B cell (primary cell): ENCODE data around the gene MRPL20. TPM values are rescaled to one million over a fixed set of nuclear protein-coding genes. Genes with fewer than 3 reads are reported as not detected.
"Not testable (repeated sequence)": the region's sequence is repeated elsewhere in the genome, so short reads cannot be mapped to it uniquely, and the experiment has no call there.

Experiments
- ATAC-seq: fragments of 200-7000 bp; cut with Tn5 transposase; one replicate; pipeline ENCODE4 v1.10.0; 2021; ENCODE audit warnings: low read depth, mild to moderate bottlenecking, moderate number of reproducible peaks, moderate library complexity
- CTCF ChIA-PET: fragments of 350-600 bp; sonication (Branson Sonifier 250); formaldehyde crosslinking; loops from one replicate; lab custom pipeline; 2021; ENCODE audit warnings: antibody characterized with exemption, inconsistent platforms; lab: Charles Lee
- POLR2A ChIA-PET: fragments of 350-600 bp; sonication (Branson Sonifier 250); formaldehyde crosslinking; loops from one replicate; lab custom pipeline; 2021; ENCODE audit warnings: antibody characterized with exemption; lab: Charles Lee
- DNase-seq: peaks from one replicate; pipeline ENCODE4 v3.0.0; 2013
- H2AFZ ChIP-seq: 2 replicates; pipeline ENCODE4 v1.6.1; 2012; ENCODE audit warnings: mild to moderate bottlenecking, low read depth, low read length; ENCODE audit not compliant: insufficient read depth, poor library complexity, severe bottlenecking
- H3K27ac ChIP-seq, 2 donors: 1 replicate in 1 of 2; 2 replicates in 1 of 2; pipeline ENCODE4 v1.5.1; 2012 to 2013; ENCODE audit warnings: low read length in 2 of 2, mild to moderate bottlenecking in 2 of 2, moderate library complexity in 1 of 2
- H3K27me3 ChIP-seq, 4 experiments: fragments of 200-600 bp in 1 of 4; sonication (generic) in 1 of 4; replicated peaks in 1 of 4; 1 replicate in 2 of 4; 2 replicates in 2 of 4; pipeline versions ENCODE4 v1.6.1 to v1.7.0; 2013 to 2016; ENCODE audit warnings: low read length in 3 of 4, mild to moderate bottlenecking in 2 of 4, mixed read lengths in 1 of 4, moderate library complexity in 1 of 4; ENCODE audit not compliant: insufficient read depth in 4 of 4, control insufficient read depth in 3 of 4; ENCODE audit errors: control extremely low read depth in 1 of 4
- H3K36me3 ChIP-seq, 2 experiments: replicated peaks in 1 of 2; 1 replicate in 1 of 2; 2 replicates in 1 of 2; pipeline versions ENCODE4 v1.6.1 to v1.7.1; 2013; ENCODE audit warnings: low read length in 1 of 2; ENCODE audit not compliant: insufficient read depth in 2 of 2, control insufficient read depth in 1 of 2; ENCODE audit errors: control extremely low read depth in 1 of 2, extremely low read depth in 1 of 2
- H3K4me1 ChIP-seq, 2 donors: fragments of 200-600 bp in 1 of 2; sonication (generic) in 1 of 2; 1 replicate in 1 of 2; 2 replicates in 1 of 2; pipeline versions ENCODE4 v1.5.1 to v1.6.1; 2013 to 2017; ENCODE audit warnings: low read length in 2 of 2; ENCODE audit not compliant: control insufficient read depth in 2 of 2, insufficient read depth in 2 of 2
- H3K4me2 ChIP-seq: replicated peaks from 2 replicates; pipeline ENCODE3; 2012; ENCODE audit warnings: mild to moderate bottlenecking, low read depth, low read length; ENCODE audit not compliant: poor library complexity, severe bottlenecking
- H3K4me3 ChIP-seq, 5 experiments: fragments of 200-600 bp in 1 of 5; sonication (generic) in 1 of 5; 1 replicate in 3 of 5; 2 replicates in 2 of 5; pipeline versions ENCODE4 v1.5.1 to v1.7.0; 2011 to 2016; ENCODE audit warnings: low read length in 4 of 5, mild to moderate bottlenecking in 4 of 5, low read depth in 2 of 5, control low read depth in 1 of 5, moderate library complexity in 1 of 5; ENCODE audit not compliant: insufficient read depth in 1 of 5; ENCODE audit errors: control extremely low read depth in 1 of 5, extremely low read depth in 1 of 5
- H3K79me2 ChIP-seq: fragments of 200-600 bp; sonication (generic); one replicate; pipeline ENCODE4 v1.6.0; 2016; ENCODE audit warnings: low read length; ENCODE audit not compliant: control insufficient read depth, insufficient read depth
- H3K9ac ChIP-seq: fragments of 200-600 bp; sonication (generic); 2 replicates; pipeline ENCODE4 v1.6.1; 2017; ENCODE audit warnings: mild to moderate bottlenecking, low read length, moderate library complexity
- H3K9me3 ChIP-seq, 3 donors: one replicate each; pipeline versions ENCODE4 v1.6.1 to v1.7.1; 2013; ENCODE audit warnings: low read length in 2 of 3; ENCODE audit not compliant: control insufficient read depth in 2 of 3, insufficient read depth in 1 of 3; ENCODE audit errors: control extremely low read depth in 1 of 3
- H4K20me1 ChIP-seq: 2 replicates; pipeline ENCODE4 v1.6.0; 2012; ENCODE audit warnings: mild to moderate bottlenecking, low read length; ENCODE audit not compliant: insufficient read depth, control insufficient read depth, poor library complexity, severe bottlenecking
- H3K27ac Mint-ChIP-seq: one replicate; pipeline ENCODE4 v1.8.0; 2021; ENCODE audit warnings: mixed read lengths
- H3K27me3 Mint-ChIP-seq: one replicate; pipeline ENCODE4 v1.8.0; 2021; ENCODE audit warnings: mixed read lengths
- H3K4me1 Mint-ChIP-seq: one replicate; pipeline ENCODE4 v1.8.0; 2021; ENCODE audit warnings: mixed read lengths
- H3K4me3 Mint-ChIP-seq: one replicate; pipeline ENCODE4 v1.8.0; 2021; ENCODE audit warnings: mixed read lengths
- H3K9me3 Mint-ChIP-seq: one replicate; pipeline ENCODE4 v1.8.0; 2022; ENCODE audit warnings: mixed read lengths; ENCODE audit not compliant: insufficient read depth
- EZH2 ChIP-seq: IDR thresholded peaks from 2 replicates; pipeline ENCODE4 v1.6.1; 2012; ENCODE audit warnings: borderline replicate concordance, low read depth, mild to moderate bottlenecking, moderate library complexity, low read length; ENCODE audit not compliant: insufficient read depth, poor library complexity, severe bottlenecking
- WGBS: methylation state at CpG from one replicate; pipeline ENCODE4 v1.1.5; 2013; ENCODE audit warnings: missing lambda C conversion rate; ENCODE audit not compliant: insufficient coverage; 5-methylcytosine and 5-hydroxymethylcytosine counted together
- intact Hi-C: fragments of 100-400 bp; cut with micrococcal nuclease; formaldehyde crosslinking; loops from one replicate; pipeline ENCODE4 v1.10.0; 2022
- polyA plus RNA-seq: library from polyadenylated mRNA; depleted of rRNA; stranded (reverse); fragments of >200 nt; gene quantifications from 2 replicates; pipeline ENCODE4 v1.2.3, GENCODE V29; 2012
- total RNA-seq, 2 donors: library from RNA; stranded (reverse); fragments of 120-200 nt in 1 of 2; gene quantifications; 1 replicate in 1 of 2; 2 replicates in 1 of 2; pipeline versions ENCODE4 v1.2.3 to v1.2.4, GENCODE V29; 2013 to 2022
- TF ChIP-seq, protein P1 (sequence below): fragments of 200-600 bp; IDR thresholded peaks from one replicate; pipeline ENCODE4 v1.8.0; 2022; ENCODE audit warnings: antibody characterized with exemption, mild to moderate bottlenecking

MRPL20 gene
- total and polyA plus RNA-seq, 2 donors (not counting 1 experiment from before 2014, with no cell fraction given) = 55.9 to 119 TPM

DNA sequence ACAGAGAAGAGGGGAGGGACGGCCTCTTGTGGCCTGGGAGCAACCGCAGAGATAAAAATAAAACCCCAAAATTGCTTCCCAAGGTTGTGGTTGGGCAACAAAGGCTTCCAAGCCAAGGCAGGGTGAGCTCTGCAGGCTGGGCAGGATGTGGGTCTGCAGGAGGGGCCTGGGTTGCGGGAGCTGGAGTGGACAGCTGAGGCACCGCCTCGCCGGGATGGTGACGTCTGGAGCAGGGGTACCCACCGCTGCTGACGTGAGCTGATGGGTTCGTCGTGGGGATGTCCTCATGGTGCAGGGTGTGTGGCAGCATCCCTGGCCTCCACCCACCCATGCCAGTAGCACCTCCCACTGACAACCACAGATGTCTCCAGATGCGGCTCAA lies 35.7 kb downstream of the MRPL20 start:
- H3K79me2 ChIP-seq = peaks cover 15% of the 10 kb centered on the region
- intact Hi-C loops = no loop called here
- TF ChIP-seq, protein P1, sequence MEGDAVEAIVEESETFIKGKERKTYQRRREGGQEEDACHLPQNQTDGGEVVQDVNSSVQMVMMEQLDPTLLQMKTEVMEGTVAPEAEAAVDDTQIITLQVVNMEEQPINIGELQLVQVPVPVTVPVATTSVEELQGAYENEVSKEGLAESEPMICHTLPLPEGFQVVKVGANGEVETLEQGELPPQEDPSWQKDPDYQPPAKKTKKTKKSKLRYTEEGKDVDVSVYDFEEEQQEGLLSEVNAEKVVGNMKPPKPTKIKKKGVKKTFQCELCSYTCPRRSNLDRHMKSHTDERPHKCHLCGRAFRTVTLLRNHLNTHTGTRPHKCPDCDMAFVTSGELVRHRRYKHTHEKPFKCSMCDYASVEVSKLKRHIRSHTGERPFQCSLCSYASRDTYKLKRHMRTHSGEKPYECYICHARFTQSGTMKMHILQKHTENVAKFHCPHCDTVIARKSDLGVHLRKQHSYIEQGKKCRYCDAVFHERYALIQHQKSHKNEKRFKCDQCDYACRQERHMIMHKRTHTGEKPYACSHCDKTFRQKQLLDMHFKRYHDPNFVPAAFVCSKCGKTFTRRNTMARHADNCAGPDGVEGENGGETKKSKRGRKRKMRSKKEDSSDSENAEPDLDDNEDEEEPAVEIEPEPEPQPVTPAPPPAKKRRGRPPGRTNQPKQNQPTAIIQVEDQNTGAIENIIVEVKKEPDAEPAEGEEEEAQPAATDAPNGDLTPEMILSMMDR = no peak
- no peak for TF ChIP-seq EZH2
- no peak overlapping the region for H3K27ac ChIP-seq
- peak overlapping the region; percentile 58 for H3K4me2 ChIP-seq
- Mint-ChIP-seq H3K4me1 (peaks cover 11% of the 10 kb centered on the region), H3K9me3 (no peaks in the 10 kb centered on the region), H3K27ac (no peak overlapping the region), H3K4me3 (no peak overlapping the region), H3K27me3 (no peaks in the 10 kb centered on the region)
- ATAC-seq = no peak
- no peak overlapping the region for H3K4me3 ChIP-seq
- POLR2A ChIA-PET = no interaction called here
- H3K27me3 ChIP-seq = no peaks in the 10 kb centered on the region
- peak; percentile 52 for DNase-seq
- CTCF ChIA-PET = interaction anchor here (0.6 to 3.2 kb wide), 14 partner anchors 10 to 388 kb away, joined by 3 to 16 read pairs (median 4); partner anchors contain the start of gene CCNL2
- H2AFZ ChIP-seq = no peak overlapping the region
- H4K20me1 ChIP-seq = peaks cover 21% of the 10 kb centered on the region
- peaks cover 19 to 37% of the 10 kb centered on the region in 2 donors for H3K4me1 ChIP-seq
- 11% methylated on average over 11 of the region's 12 CpGs for WGBS
- peaks cover 0 to 10% of the 10 kb centered on the region in 2 experiments for H3K36me3 ChIP-seq
- no peak overlapping the region for H3K9ac ChIP-seq
- peaks cover 0 to 10% (median 0%) of the 10 kb centered on the region in 3 donors for H3K9me3 ChIP-seq

DNA sequence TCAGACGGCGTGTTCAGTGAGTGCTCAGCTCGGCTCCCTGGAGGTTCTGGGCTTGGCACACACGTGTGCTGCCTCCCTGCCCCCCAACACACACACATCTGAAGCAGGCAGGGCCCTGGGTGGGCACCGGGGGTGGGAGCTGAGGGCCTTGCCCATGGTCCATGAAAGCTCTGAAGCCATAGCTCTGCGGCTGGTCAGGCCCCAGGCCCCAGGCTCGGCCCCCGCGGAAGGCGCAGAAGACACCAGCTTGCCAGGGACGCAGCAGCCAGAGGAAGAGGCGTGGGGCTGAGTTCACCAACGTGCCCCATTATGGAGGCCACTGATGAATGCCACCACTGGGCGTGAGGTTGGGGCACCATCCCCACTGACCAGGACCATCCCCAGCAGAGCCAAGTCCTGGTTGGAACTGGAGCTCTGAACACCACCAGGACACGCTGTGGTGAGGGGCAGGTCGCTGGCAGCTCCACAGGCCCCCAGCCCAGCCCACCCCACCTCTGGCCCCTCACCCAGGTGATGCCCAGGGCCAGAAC lies 36.3 kb downstream of the MRPL20 start:
- no peak overlapping the region for H3K9ac ChIP-seq
- intact Hi-C loops = no loop called here
- no peak for DNase-seq
- ChIA-PET CTCF (interaction anchor here (0.9 to 3.2 kb wide), 8 partner anchors 11 to 388 kb away, joined by 3 to 16 read pairs (median 8); partner anchors contain the start of gene CCNL2), POLR2A (no interaction called here)
- no peaks in the 10 kb centered on the region for H3K27me3 ChIP-seq
- no peak overlapping the region for H3K4me3 Mint-ChIP-seq
- peaks cover 0 to 15% (median 0%) of the 10 kb centered on the region in 3 donors for H3K9me3 ChIP-seq
- H3K9me3 Mint-ChIP-seq = no peaks in the 10 kb centered on the region
- peaks cover 15% of the 10 kb centered on the region for H3K79me2 ChIP-seq
- H3K4me1 ChIP-seq = peaks cover 15 to 33% of the 10 kb centered on the region in 2 donors
- H3K4me1 Mint-ChIP-seq = peaks cover 11% of the 10 kb centered on the region
- peaks cover 0 to 10% of the 10 kb centered on the region in 2 experiments for H3K36me3 ChIP-seq
- H2AFZ ChIP-seq = no peak overlapping the region
- TF ChIP-seq, protein P1 = no peak
- no peak for TF ChIP-seq EZH2
- no peak overlapping the region for H3K27ac Mint-ChIP-seq
- no peak overlapping the region for H3K4me3 ChIP-seq
- H3K4me2 ChIP-seq = no peak overlapping the region
- ATAC-seq = no peak
- no peaks in the 10 kb centered on the region for H3K27me3 Mint-ChIP-seq
- 75% methylated on average over 16 of the region's 16 CpGs for WGBS
- H4K20me1 ChIP-seq = peaks cover 21% of the 10 kb centered on the region
- no peak overlapping the region for H3K27ac ChIP-seq

DNA sequence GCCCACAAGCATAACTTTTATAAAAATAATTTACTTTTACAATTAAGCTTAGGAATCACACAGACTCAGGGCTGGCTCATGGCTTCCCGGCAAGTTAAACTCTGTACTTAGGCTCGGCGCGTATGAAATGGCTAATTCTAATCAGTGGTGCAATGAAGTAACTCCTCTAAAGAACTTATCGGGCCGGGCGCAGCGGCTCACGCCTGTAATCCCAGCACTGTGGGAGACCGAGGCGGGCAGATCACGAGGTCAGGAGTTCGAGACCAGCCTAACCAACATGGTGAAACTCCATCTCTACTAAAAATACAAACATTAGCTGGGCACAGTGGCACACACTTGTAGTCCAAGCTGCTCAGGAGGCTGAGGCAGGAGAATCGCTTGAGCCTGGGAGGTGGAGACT lies 37.0 kb downstream of the MRPL20 start:
- H3K4me1 Mint-ChIP-seq, H3K27me3 ChIP-seq, H3K4me2 ChIP-seq, H3K9ac ChIP-seq, H2AFZ ChIP-seq, H3K27me3 Mint-ChIP-seq, H3K9me3 Mint-ChIP-seq, H3K4me3 Mint-ChIP-seq, DNase-seq, H3K27ac ChIP-seq, H3K27ac Mint-ChIP-seq, intact Hi-C loops, H3K4me3 ChIP-seq, ATAC-seq: not testable (repeated sequence)
- Histone ChIP-seq H3K9me3 (peaks cover 0 to 17% (median 0%) of the 10 kb centered on the region in 3 donors), H4K20me1 (peaks cover 21% of the 10 kb centered on the region), H3K79me2 (peaks cover 15% of the 10 kb centered on the region), H3K36me3 (peaks cover 0 to 10% of the 10 kb centered on the region in 2 experiments), H3K4me1 (peaks cover 15 to 30% of the 10 kb centered on the region in 2 donors)
- ChIA-PET POLR2A (interaction anchor here (0.7 kb wide), 1 partner anchor 542 kb away, joined by 7 read pairs; no protein-coding TSS in a partner anchor), CTCF (interaction anchor here (1.9 to 3.0 kb wide), 2 partner anchors 18 to 29 kb away, joined by 8 to 12 read pairs; partner anchors contain the start of gene CCNL2)
- WGBS = 71% methylated on average over 5 of the region's 14 CpGs
